ENCODE measurements around the gene WNT6. TPM values are rescaled to one million over a fixed set of nuclear protein-coding genes. Genes with fewer than 3 reads are reported as not detected.

WNT6 gene
- polyA plus RNA-seq, 1 donor = 0.24 TPM

GRCh38 chr2:218883491-218884490, 24.2 kb downstream of the WNT6 start:
- peaks cover 88% of the 10 kb centered on the region for H3K27me3 ChIP-seq (ENCODE audit: control insufficient read depth, insufficient read depth, low read length)
- no peaks in the 10 kb centered on the region for H3K9me3 ChIP-seq (ENCODE audit: control insufficient read depth, low read depth, low read length)
- H3K4me3 ChIP-seq (ENCODE audit: low read length) = no peak overlapping the region
- H3K27ac ChIP-seq (ENCODE audit: low read length) = no peak overlapping the region
- H3K4me1 ChIP-seq (ENCODE audit: control insufficient read depth, insufficient read depth, low read length) = peaks cover 13% of the 10 kb centered on the region
- no peak for DNase-seq
- WGBS (ENCODE audit: insufficient coverage, low lambda C conversion rate) = no CpG with 5 or more reads among the region's 89 CpGs
- no peaks in the 10 kb centered on the region for H3K36me3 ChIP-seq (ENCODE audit: control insufficient read depth, insufficient read depth, low read length)

- no CpG with 5 or more reads among the region's 2 CpGs for WGBS (ENCODE audit: insufficient coverage, low lambda C conversion rate)
- H3K27me3 ChIP-seq (ENCODE audit: control insufficient read depth, insufficient read depth, low read length) = peaks cover 81% of the 10 kb centered on the region
- H3K36me3 ChIP-seq (ENCODE audit: control insufficient read depth, insufficient read depth, low read length) = no peaks in the 10 kb centered on the region
- H3K27ac ChIP-seq (ENCODE audit: low read length) = no peak overlapping the region
- DNase-seq = no peak
- H3K4me1 ChIP-seq (ENCODE audit: control insufficient read depth, insufficient read depth, low read length) = peaks cover 13% of the 10 kb centered on the region
- H3K9me3 ChIP-seq (ENCODE audit: control insufficient read depth, low read depth, low read length) = no peaks in the 10 kb centered on the region
- no peak overlapping the region for H3K4me3 ChIP-seq (ENCODE audit: low read length)
Measured at GRCh38 chr2:218884519-218884918, 24.9 kb downstream of the WNT6 start.

GRCh38 chr2:218885981-218886947, 26.7 kb downstream of the WNT6 start:
- WGBS (ENCODE audit: insufficient coverage, low lambda C conversion rate) = no CpG with 5 or more reads among the region's 12 CpGs
- H3K27ac ChIP-seq (ENCODE audit: low read length) = no peak overlapping the region
- H3K27me3 ChIP-seq (ENCODE audit: control insufficient read depth, insufficient read depth, low read length) = peaks cover 77% of the 10 kb centered on the region
- no peak for DNase-seq
- H3K4me3 ChIP-seq (ENCODE audit: low read length) = no peak overlapping the region
- H3K36me3 ChIP-seq (ENCODE audit: control insufficient read depth, insufficient read depth, low read length) = no peaks in the 10 kb centered on the region
- H3K9me3 ChIP-seq (ENCODE audit: control insufficient read depth, low read depth, low read length) = no peaks in the 10 kb centered on the region
- peaks cover 6% of the 10 kb centered on the region for H3K4me1 ChIP-seq (ENCODE audit: control insufficient read depth, insufficient read depth, low read length)

GRCh38 chr2:218887079-218887478, 27.5 kb downstream of the WNT6 start:
- Histone ChIP-seq H3K27me3 (ENCODE audit: control insufficient read depth, insufficient read depth, low read length) (peaks cover 77% of the 10 kb centered on the region), H3K36me3 (ENCODE audit: control insufficient read depth, insufficient read depth, low read length) (no peaks in the 10 kb centered on the region), H3K4me1 (ENCODE audit: control insufficient read depth, insufficient read depth, low read length) (peaks cover 6% of the 10 kb centered on the region), H3K9me3 (ENCODE audit: control insufficient read depth, low read depth, low read length) (no peaks in the 10 kb centered on the region), H3K4me3 (ENCODE audit: low read length) (no peak overlapping the region), H3K27ac (ENCODE audit: low read length) (no peak overlapping the region)
- no CpG with 5 or more reads among the region's 3 CpGs for WGBS (ENCODE audit: insufficient coverage, low lambda C conversion rate)
- no peak for DNase-seq

GRCh38 chr2:218888341-218888740, 28.7 kb downstream of the WNT6 start:
- Histone ChIP-seq H3K9me3 (ENCODE audit: control insufficient read depth, low read depth, low read length) (no peaks in the 10 kb centered on the region), H3K36me3 (ENCODE audit: control insufficient read depth, insufficient read depth, low read length) (no peaks in the 10 kb centered on the region), H3K27ac (ENCODE audit: low read length) (no peak overlapping the region), H3K4me1 (ENCODE audit: control insufficient read depth, insufficient read depth, low read length) (peaks cover 4% of the 10 kb centered on the region), H3K27me3 (ENCODE audit: control insufficient read depth, insufficient read depth, low read length) (peaks cover 75% of the 10 kb centered on the region), H3K4me3 (ENCODE audit: low read length) (no peak overlapping the region)
- DNase-seq = no peak
- WGBS (ENCODE audit: insufficient coverage, low lambda C conversion rate) = no CpG with 5 or more reads among the region's 5 CpGs

GRCh38 chr2:218889937-218890336, 30.3 kb downstream of the WNT6 start:
- Histone ChIP-seq H3K36me3 (ENCODE audit: control insufficient read depth, insufficient read depth, low read length) (no peaks in the 10 kb centered on the region), H3K27me3 (ENCODE audit: control insufficient read depth, insufficient read depth, low read length) (peaks cover 78% of the 10 kb centered on the region), H3K9me3 (ENCODE audit: control insufficient read depth, low read depth, low read length) (no peaks in the 10 kb centered on the region), H3K4me3 (ENCODE audit: low read length) (no peak overlapping the region), H3K4me1 (ENCODE audit: control insufficient read depth, insufficient read depth, low read length) (peaks cover 9% of the 10 kb centered on the region), H3K27ac (ENCODE audit: low read length) (no peak overlapping the region)
- no peak for DNase-seq
- no CpG with 5 or more reads among the region's 23 CpGs for WGBS (ENCODE audit: insufficient coverage, low lambda C conversion rate)

- Histone ChIP-seq H3K9me3 (ENCODE audit: control insufficient read depth, low read depth, low read length) (no peaks in the 10 kb centered on the region), H3K4me1 (ENCODE audit: control insufficient read depth, insufficient read depth, low read length) (peaks cover 9% of the 10 kb centered on the region), H3K27ac (ENCODE audit: low read length) (no peak overlapping the region), H3K4me3 (ENCODE audit: low read length) (no peak overlapping the region), H3K36me3 (ENCODE audit: control insufficient read depth, insufficient read depth, low read length) (no peaks in the 10 kb centered on the region), H3K27me3 (ENCODE audit: control insufficient read depth, insufficient read depth, low read length) (peaks cover 78% of the 10 kb centered on the region)
- DNase-seq = no peak
- no CpG with 5 or more reads among the region's 3 CpGs for whole genome bisulfite sequencing (ENCODE audit: insufficient coverage, low lambda C conversion rate)
Measured at GRCh38 chr2:218890369-218890768, 30.8 kb downstream of the WNT6 start.

- Histone ChIP-seq H3K9me3 (ENCODE audit: control insufficient read depth, low read depth, low read length) (no peaks in the 10 kb centered on the region), H3K4me3 (ENCODE audit: low read length) (no peak overlapping the region), H3K27me3 (ENCODE audit: control insufficient read depth, insufficient read depth, low read length) (peaks cover 82% of the 10 kb centered on the region), H3K36me3 (ENCODE audit: control insufficient read depth, insufficient read depth, low read length) (no peaks in the 10 kb centered on the region), H3K27ac (ENCODE audit: low read length) (no peak overlapping the region), H3K4me1 (ENCODE audit: control insufficient read depth, insufficient read depth, low read length) (peaks cover 13% of the 10 kb centered on the region)
- 83% methylated on average over 1 of the region's 19 CpGs for WGBS (ENCODE audit: insufficient coverage, low lambda C conversion rate)
- no peak for DNase-seq
Measured at GRCh38 chr2:218891275-218892135, 31.9 kb downstream of the WNT6 start.

- WGBS (ENCODE audit: insufficient coverage, low lambda C conversion rate) = no CpG with 5 or more reads among the region's 72 CpGs
- Histone ChIP-seq H3K36me3 (ENCODE audit: control insufficient read depth, insufficient read depth, low read length) (no peaks in the 10 kb centered on the region), H3K9me3 (ENCODE audit: control insufficient read depth, low read depth, low read length) (peaks cover under 1% of the 10 kb centered on the region), H3K27me3 (ENCODE audit: control insufficient read depth, insufficient read depth, low read length) (peaks cover 85% of the 10 kb centered on the region), H3K27ac (ENCODE audit: low read length) (no peak overlapping the region), H3K4me3 (ENCODE audit: low read length) (no peak overlapping the region), H3K4me1 (ENCODE audit: control insufficient read depth, insufficient read depth, low read length) (peaks cover 22% of the 10 kb centered on the region)
- DNase-seq = peak; percentile 60 to 85
Measured at GRCh38 chr2:218892693-218893348, 33.2 kb downstream of the WNT6 start.
